Suprapubic skin (tissue), 3 donors: Measurements from ENCODE around the gene DNAAF9.

Experiments
- POLR2A ChIP-seq, 2 donors: fragments of 450-650 bp; IDR thresholded peaks; one replicate each; pipeline ENCODE4 v1.6.1; 2017; ENCODE audit warnings: antibody characterized with exemption in 2 of 2, mild to moderate bottlenecking in 2 of 2, moderate library complexity in 2 of 2
- TF ChIP-seq, protein P1 (sequence below), 2 donors: fragments of 200-600 bp in 1 of 2; fragments of 450-650 bp in 1 of 2; sonication (generic) in 1 of 2; IDR thresholded peaks; one replicate each; pipeline ENCODE4 v1.5.1; 2016 to 2019; ENCODE audit warnings: antibody characterized with exemption in 2 of 2, mild to moderate bottlenecking in 1 of 2, moderate library complexity in 1 of 2

- TF ChIP-seq POLR2A (IDR thresholded peaks at IDR 0.05) = no peak
- TF ChIP-seq, protein P1, sequence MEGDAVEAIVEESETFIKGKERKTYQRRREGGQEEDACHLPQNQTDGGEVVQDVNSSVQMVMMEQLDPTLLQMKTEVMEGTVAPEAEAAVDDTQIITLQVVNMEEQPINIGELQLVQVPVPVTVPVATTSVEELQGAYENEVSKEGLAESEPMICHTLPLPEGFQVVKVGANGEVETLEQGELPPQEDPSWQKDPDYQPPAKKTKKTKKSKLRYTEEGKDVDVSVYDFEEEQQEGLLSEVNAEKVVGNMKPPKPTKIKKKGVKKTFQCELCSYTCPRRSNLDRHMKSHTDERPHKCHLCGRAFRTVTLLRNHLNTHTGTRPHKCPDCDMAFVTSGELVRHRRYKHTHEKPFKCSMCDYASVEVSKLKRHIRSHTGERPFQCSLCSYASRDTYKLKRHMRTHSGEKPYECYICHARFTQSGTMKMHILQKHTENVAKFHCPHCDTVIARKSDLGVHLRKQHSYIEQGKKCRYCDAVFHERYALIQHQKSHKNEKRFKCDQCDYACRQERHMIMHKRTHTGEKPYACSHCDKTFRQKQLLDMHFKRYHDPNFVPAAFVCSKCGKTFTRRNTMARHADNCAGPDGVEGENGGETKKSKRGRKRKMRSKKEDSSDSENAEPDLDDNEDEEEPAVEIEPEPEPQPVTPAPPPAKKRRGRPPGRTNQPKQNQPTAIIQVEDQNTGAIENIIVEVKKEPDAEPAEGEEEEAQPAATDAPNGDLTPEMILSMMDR (IDR thresholded peaks at IDR 0.05) = no peak
Measured at GRCh38 chr20:3447321-3447720, 39.9 kb upstream of the DNAAF9 start.
